Mucosa of stomach (tissue), 1 donor: ENCODE results near the gene ATP12A.

Source experiments
- H3K27me3 ChIP-seq: one replicate; pipeline ENCODE4 v1.7.0; 2013; ENCODE audit warnings: mild to moderate bottlenecking, low read length; ENCODE audit not compliant: control insufficient read depth, insufficient read depth
- H3K36me3 ChIP-seq: one replicate; pipeline ENCODE4 v1.7.0; 2013; ENCODE audit warnings: low read length; ENCODE audit not compliant: control insufficient read depth, insufficient read depth
- H3K4me1 ChIP-seq: one replicate; pipeline ENCODE4 v1.7.0; 2013; ENCODE audit warnings: mild to moderate bottlenecking, low read length; ENCODE audit not compliant: control insufficient read depth, insufficient read depth
- H3K4me3 ChIP-seq: one replicate; pipeline ENCODE4 v1.7.0; 2013; ENCODE audit warnings: low read length
- H3K9ac ChIP-seq: one replicate; pipeline ENCODE4 v1.7.0; 2013; ENCODE audit warnings: mild to moderate bottlenecking, low read length, moderate library complexity
- H3K9me3 ChIP-seq: one replicate; pipeline ENCODE4 v1.7.0; 2013; ENCODE audit warnings: mild to moderate bottlenecking, low read length, moderate library complexity; ENCODE audit not compliant: control insufficient read depth
- donor health status: Pancreatic carcinoma.

The ATP12A gene

GRCh38 chr13:24680258-24680920 is at the start of gene ATP12A:
ATP12A (plus strand) TSS chr13:24680408; CDS start chr13:24680744, 336 bp downstream.
- Histone ChIP-seq H3K4me3 (peak within 1 kb of the TSS; percentile 14), H3K9me3 (no peaks in the 10 kb centered on the region), H3K36me3 (no peaks in the 10 kb centered on the region), H3K27me3 (peaks cover 32% of the 10 kb centered on the region), H3K9ac (no peak within 1 kb of the TSS), H3K4me1 (no peaks in the 10 kb centered on the region)

- Histone ChIP-seq H3K9me3 (no peaks in the 10 kb centered on the region), H3K4me3 (no peak overlapping the region), H3K27me3 (no peaks in the 10 kb centered on the region), H3K4me1 (peaks cover 22% of the 10 kb centered on the region), H3K36me3 (no peaks in the 10 kb centered on the region), H3K9ac (no peak overlapping the region)
These were observed 49.2 kb upstream of the ATP12A start for GRCh38 chr13:24630851-24631620.

GRCh38 chr13:24631922-24632321 is 48.3 kb upstream of the ATP12A start:
- no peaks in the 10 kb centered on the region for H3K27me3 ChIP-seq
- H3K4me1 ChIP-seq, result peaks cover 19% of the 10 kb centered on the region
- no peaks in the 10 kb centered on the region for H3K9me3 ChIP-seq
- no peak overlapping the region for H3K4me3 ChIP-seq
- H3K36me3 ChIP-seq, result no peaks in the 10 kb centered on the region
- no peak overlapping the region for H3K9ac ChIP-seq

- Histone ChIP-seq H3K36me3 (no peaks in the 10 kb centered on the region), H3K27me3 (no peaks in the 10 kb centered on the region), H3K4me1 (peaks cover 19% of the 10 kb centered on the region), H3K9ac (no peak overlapping the region), H3K9me3 (no peaks in the 10 kb centered on the region), H3K4me3 (no peak overlapping the region)
These were observed 47.7 kb upstream of the ATP12A start for GRCh38 chr13:24632382-24633121.

GRCh38 chr13:24636776-24637175 is 43.4 kb upstream of the ATP12A start:
- no peaks in the 10 kb centered on the region for H3K36me3 ChIP-seq
- no peak overlapping the region for H3K4me3 ChIP-seq
- no peaks in the 10 kb centered on the region for H3K27me3 ChIP-seq
- no peaks in the 10 kb centered on the region for H3K9me3 ChIP-seq
- H3K9ac ChIP-seq, result no peak overlapping the region
- H3K4me1 ChIP-seq, result no peaks in the 10 kb centered on the region

GRCh38 chr13:24638096-24638495 is 42.1 kb upstream of the ATP12A start:
- H3K4me1 ChIP-seq, result no peaks in the 10 kb centered on the region
- H3K36me3 ChIP-seq, result no peaks in the 10 kb centered on the region
- no peak overlapping the region for H3K9ac ChIP-seq
- no peaks in the 10 kb centered on the region for H3K27me3 ChIP-seq
- H3K4me3 ChIP-seq, result no peak overlapping the region
- H3K9me3 ChIP-seq, result no peaks in the 10 kb centered on the region

GRCh38 chr13:24640752-24641151 is 39.5 kb upstream of the ATP12A start:
- Histone ChIP-seq H3K27me3 (no peaks in the 10 kb centered on the region), H3K9me3 (no peaks in the 10 kb centered on the region), H3K4me1 (no peaks in the 10 kb centered on the region), H3K4me3 (no peak overlapping the region), H3K36me3 (no peaks in the 10 kb centered on the region), H3K9ac (no peak overlapping the region)

GRCh38 chr13:24642219-24642618 is 38.0 kb upstream of the ATP12A start:
- Histone ChIP-seq H3K36me3 (no peaks in the 10 kb centered on the region), H3K4me3 (no peak overlapping the region), H3K9ac (no peak overlapping the region), H3K27me3 (no peaks in the 10 kb centered on the region), H3K4me1 (no peaks in the 10 kb centered on the region), H3K9me3 (no peaks in the 10 kb centered on the region)

- Histone ChIP-seq H3K36me3 (no peaks in the 10 kb centered on the region), H3K27me3 (no peaks in the 10 kb centered on the region), H3K4me1 (no peaks in the 10 kb centered on the region), H3K9ac (no peak overlapping the region), H3K4me3 (no peak overlapping the region), H3K9me3 (no peaks in the 10 kb centered on the region)
These were observed 36.2 kb upstream of the ATP12A start for GRCh38 chr13:24644036-24644435.

- H3K4me3 ChIP-seq, result no peak overlapping the region
- H3K9me3 ChIP-seq, result no peaks in the 10 kb centered on the region
- H3K9ac ChIP-seq, result no peak overlapping the region
- H3K4me1 ChIP-seq, result no peaks in the 10 kb centered on the region
- no peaks in the 10 kb centered on the region for H3K27me3 ChIP-seq
- H3K36me3 ChIP-seq, result no peaks in the 10 kb centered on the region
These were observed 31.9 kb upstream of the ATP12A start for GRCh38 chr13:24648271-24648670.

GRCh38 chr13:24648983-24649687 is 31.1 kb upstream of the ATP12A start:
- no peak overlapping the region for H3K9ac ChIP-seq
- H3K4me1 ChIP-seq, result no peaks in the 10 kb centered on the region
- H3K9me3 ChIP-seq, result no peaks in the 10 kb centered on the region
- H3K36me3 ChIP-seq, result no peaks in the 10 kb centered on the region
- no peak overlapping the region for H3K4me3 ChIP-seq
- H3K27me3 ChIP-seq, result no peaks in the 10 kb centered on the region

GRCh38 chr13:24649688-24650043 is 30.5 kb upstream of the ATP12A start:
- Histone ChIP-seq H3K4me1 (no peaks in the 10 kb centered on the region), H3K9me3 (no peaks in the 10 kb centered on the region), H3K27me3 (no peaks in the 10 kb centered on the region), H3K9ac (no peak overlapping the region), H3K36me3 (no peaks in the 10 kb centered on the region), H3K4me3 (no peak overlapping the region)
